Smooth muscle cell (in vitro differentiated cells): Measurements from ENCODE around the gene CLEC17A. TPM values are rescaled to one million over a fixed set of nuclear protein-coding genes. Genes with fewer than 3 reads are reported as not detected.
"Not testable (repeated sequence)": the region's sequence is repeated elsewhere in the genome, so short reads cannot be mapped to it uniquely, and the experiment has no call there.

Experiments
- DNase-seq: peaks from one replicate; lab custom pipeline; 2025; ENCODE audit not compliant: unreplicated experiment; lab: John Stamatoyannopoulos, UW
- H2AFZ ChIP-seq: fragments of 200-600 bp; sonication (generic); 2 replicates; pipeline ENCODE4 v1.6.0; 2016; ENCODE audit warnings: antibody characterized with exemption, low read depth, mild to moderate bottlenecking
- H3F3A ChIP-seq: fragments of 200-600 bp; sonication (generic); 2 replicates; pipeline ENCODE4 v1.6.0; 2017; ENCODE audit warnings: antibody characterized with exemption, low read depth
- H3K27ac ChIP-seq: fragments of 200-600 bp; sonication (generic); 2 replicates; pipeline ENCODE4 v1.5.1; 2016; ENCODE audit warnings: low read depth, mild to moderate bottlenecking
- H3K27me3 ChIP-seq: fragments of 200-600 bp; sonication (generic); 2 replicates; pipeline ENCODE4 v1.6.1; 2016; ENCODE audit warnings: low read depth, mild to moderate bottlenecking
- H3K36me3 ChIP-seq: fragments of 200-600 bp; sonication (generic); 2 replicates; pipeline ENCODE4 v1.5.1; 2016; ENCODE audit warnings: low read depth
- H3K4me1 ChIP-seq: fragments of 200-600 bp; sonication (generic); 2 replicates; pipeline ENCODE4 v1.5.1; 2016; ENCODE audit warnings: low read depth
- H3K4me2 ChIP-seq: fragments of 200-600 bp; sonication (generic); 2 replicates; pipeline ENCODE4 v1.6.0; 2016; ENCODE audit warnings: mild to moderate bottlenecking
- H3K4me3 ChIP-seq: fragments of 200-600 bp; sonication (generic); 2 replicates; pipeline ENCODE4 v1.5.1; 2016; ENCODE audit warnings: mild to moderate bottlenecking
- H3K79me2 ChIP-seq: fragments of 200-600 bp; sonication (generic); 2 replicates; pipeline ENCODE4 v1.6.0; 2016; ENCODE audit warnings: low read depth, mild to moderate bottlenecking
- H3K9ac ChIP-seq: fragments of 200-600 bp; sonication (generic); 2 replicates; pipeline ENCODE4 v1.6.0; 2016; ENCODE audit warnings: low read depth
- H3K9me3 ChIP-seq: fragments of 200-600 bp; sonication (generic); replicated peaks from 2 replicates; pipeline ENCODE4 v1.5.1; 2016; ENCODE audit warnings: low read depth
- H4K20me1 ChIP-seq: fragments of 200-600 bp; sonication (generic); 2 replicates; pipeline ENCODE4 v1.6.0; 2016; ENCODE audit warnings: low read depth
- WGBS: methylation state at CpG from one replicate; pipeline ENCODE4 v1.1.7; 2016; ENCODE audit warnings: low lambda C conversion rate; 5-methylcytosine and 5-hydroxymethylcytosine counted together
- polyA plus RNA-seq: library from polyadenylated mRNA; unstranded; fragments of >200 nt; fragmentation: Nextera tagmentation; extraction: Ambion mirVana; gene quantifications from 2 replicates; pipeline ENCODE4 v1.2.1, GENCODE V29; 2016
- total RNA-seq: library from RNA; depleted of rRNA; stranded (reverse); fragments of >200 nt; gene quantifications from 2 replicates; pipeline ENCODE4 v1.2.3, GENCODE V29; 2014
- TF ChIP-seq, protein P1 (sequence below): fragments of 200-600 bp; sonication (generic); IDR thresholded peaks from 2 replicates; pipeline ENCODE4 v1.5.1; 2017; ENCODE audit warnings: borderline replicate concordance, mild to moderate bottlenecking, antibody characterized with exemption; ENCODE audit not compliant: insufficient read depth, poor library complexity, severe bottlenecking

CLEC17A gene
- total and polyA plus RNA-seq, 2 experiments from 2014 or later, result not detected

- H3F3A ChIP-seq, result no peaks in the 10 kb centered on the region
- no peak overlapping the region for H2AFZ ChIP-seq
- H4K20me1 ChIP-seq, result peaks cover 12% of the 10 kb centered on the region
- H3K9me3 ChIP-seq, result no peaks in the 10 kb centered on the region
- no peak overlapping the region for H3K27ac ChIP-seq
- no peak overlapping the region for H3K9ac ChIP-seq
- H3K79me2 ChIP-seq, result peaks cover 8% of the 10 kb centered on the region
- no peak for DNase-seq
- WGBS, result 89% methylated on average over 14 of the region's 33 CpGs
- H3K36me3 ChIP-seq, result no peaks in the 10 kb centered on the region
- H3K4me2 ChIP-seq, result no peak overlapping the region
- H3K4me3 ChIP-seq, result no peak overlapping the region
- H3K27me3 ChIP-seq, result no peaks in the 10 kb centered on the region
- peaks cover 12% of the 10 kb centered on the region for H3K4me1 ChIP-seq
- TF ChIP-seq, protein P1, sequence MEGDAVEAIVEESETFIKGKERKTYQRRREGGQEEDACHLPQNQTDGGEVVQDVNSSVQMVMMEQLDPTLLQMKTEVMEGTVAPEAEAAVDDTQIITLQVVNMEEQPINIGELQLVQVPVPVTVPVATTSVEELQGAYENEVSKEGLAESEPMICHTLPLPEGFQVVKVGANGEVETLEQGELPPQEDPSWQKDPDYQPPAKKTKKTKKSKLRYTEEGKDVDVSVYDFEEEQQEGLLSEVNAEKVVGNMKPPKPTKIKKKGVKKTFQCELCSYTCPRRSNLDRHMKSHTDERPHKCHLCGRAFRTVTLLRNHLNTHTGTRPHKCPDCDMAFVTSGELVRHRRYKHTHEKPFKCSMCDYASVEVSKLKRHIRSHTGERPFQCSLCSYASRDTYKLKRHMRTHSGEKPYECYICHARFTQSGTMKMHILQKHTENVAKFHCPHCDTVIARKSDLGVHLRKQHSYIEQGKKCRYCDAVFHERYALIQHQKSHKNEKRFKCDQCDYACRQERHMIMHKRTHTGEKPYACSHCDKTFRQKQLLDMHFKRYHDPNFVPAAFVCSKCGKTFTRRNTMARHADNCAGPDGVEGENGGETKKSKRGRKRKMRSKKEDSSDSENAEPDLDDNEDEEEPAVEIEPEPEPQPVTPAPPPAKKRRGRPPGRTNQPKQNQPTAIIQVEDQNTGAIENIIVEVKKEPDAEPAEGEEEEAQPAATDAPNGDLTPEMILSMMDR, result no peak
These were observed 18.8 kb upstream of the CLEC17A start for GRCh38 chr19:14563989-14564651.

- H3K4me2 ChIP-seq, H3K27me3 ChIP-seq, H3K27ac ChIP-seq, H3K4me3 ChIP-seq, H3K9ac ChIP-seq, H3F3A ChIP-seq, H3K36me3 ChIP-seq, DNase-seq, H3K79me2 ChIP-seq, H3K9me3 ChIP-seq, H2AFZ ChIP-seq: not testable (repeated sequence)
- 90% methylated on average over 12 of the region's 22 CpGs for WGBS
- Histone ChIP-seq H4K20me1 (peaks cover 12% of the 10 kb centered on the region), H3K4me1 (peaks cover 12% of the 10 kb centered on the region)
These were observed 18.1 kb upstream of the CLEC17A start for GRCh38 chr19:14564652-14565297.

- no peaks in the 10 kb centered on the region for H3F3A ChIP-seq
- peaks cover 12% of the 10 kb centered on the region for H3K79me2 ChIP-seq
- peaks cover 11% of the 10 kb centered on the region for H4K20me1 ChIP-seq
- no peak overlapping the region for H3K4me3 ChIP-seq
- no peak overlapping the region for H2AFZ ChIP-seq
- no peak overlapping the region for H3K9ac ChIP-seq
- peaks cover 12% of the 10 kb centered on the region for H3K4me1 ChIP-seq
- TF ChIP-seq, protein P1, result no peak
- no peak overlapping the region for H3K27ac ChIP-seq
- H3K9me3 ChIP-seq, result no peaks in the 10 kb centered on the region
- no peak overlapping the region for H3K4me2 ChIP-seq
- 95% methylated on average over 22 of the region's 22 CpGs for WGBS
- no peaks in the 10 kb centered on the region for H3K36me3 ChIP-seq
- no peaks in the 10 kb centered on the region for H3K27me3 ChIP-seq
- no peak for DNase-seq
These were observed 17.6 kb upstream of the CLEC17A start for GRCh38 chr19:14565298-14565679.

GRCh38 chr19:14565765-14566711 lies 16.8 kb upstream of the CLEC17A start:
- Histone ChIP-seq H3K9me3 (no peaks in the 10 kb centered on the region), H3K79me2 (peaks cover 19% of the 10 kb centered on the region), H3K36me3 (no peaks in the 10 kb centered on the region), H3K4me2 (no peak overlapping the region), H3K27me3 (no peaks in the 10 kb centered on the region), H3K27ac (no peak overlapping the region), H3K4me3 (no peak overlapping the region), H3F3A (no peaks in the 10 kb centered on the region), H2AFZ (no peak overlapping the region), H3K4me1 (peaks cover 15% of the 10 kb centered on the region), H4K20me1 (peaks cover 6% of the 10 kb centered on the region), H3K9ac (no peak overlapping the region)
- TF ChIP-seq, protein P1, result no peak
- no peak for DNase-seq
- WGBS, result 97% methylated on average over 25 of the region's 31 CpGs
